ENCODE data around the gene TCTN1.
"Not testable (repeated sequence)": the region's sequence is repeated elsewhere in the genome, so short reads cannot be mapped to it uniquely, and the experiment has no call there.

Gene TCTN1

DNA sequence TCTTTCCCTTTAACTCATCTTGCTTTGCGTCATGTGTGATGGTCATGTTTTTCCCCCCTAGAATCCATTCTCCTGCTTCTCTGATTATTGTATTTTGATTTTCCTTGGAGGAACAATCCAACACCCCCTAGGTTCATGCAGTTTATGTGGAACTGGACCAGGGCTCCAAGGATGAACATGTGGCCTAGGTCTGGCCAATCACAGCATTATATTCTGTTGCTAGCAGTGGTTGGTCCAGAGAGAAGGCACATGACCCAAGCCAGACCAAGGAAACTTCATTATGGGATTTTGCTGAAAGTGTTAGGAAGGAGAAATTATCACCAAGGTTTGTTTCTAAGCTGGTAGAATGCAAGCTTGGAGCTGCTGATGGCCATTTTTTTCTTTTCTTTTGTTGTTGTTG, 23.9 kb upstream of the TCTN1 start:
- H3K27ac Mint-ChIP-seq, result peak overlapping the region in 1 of 3 experiments; percentile 36
- TF ChIP-seq, protein P1, sequence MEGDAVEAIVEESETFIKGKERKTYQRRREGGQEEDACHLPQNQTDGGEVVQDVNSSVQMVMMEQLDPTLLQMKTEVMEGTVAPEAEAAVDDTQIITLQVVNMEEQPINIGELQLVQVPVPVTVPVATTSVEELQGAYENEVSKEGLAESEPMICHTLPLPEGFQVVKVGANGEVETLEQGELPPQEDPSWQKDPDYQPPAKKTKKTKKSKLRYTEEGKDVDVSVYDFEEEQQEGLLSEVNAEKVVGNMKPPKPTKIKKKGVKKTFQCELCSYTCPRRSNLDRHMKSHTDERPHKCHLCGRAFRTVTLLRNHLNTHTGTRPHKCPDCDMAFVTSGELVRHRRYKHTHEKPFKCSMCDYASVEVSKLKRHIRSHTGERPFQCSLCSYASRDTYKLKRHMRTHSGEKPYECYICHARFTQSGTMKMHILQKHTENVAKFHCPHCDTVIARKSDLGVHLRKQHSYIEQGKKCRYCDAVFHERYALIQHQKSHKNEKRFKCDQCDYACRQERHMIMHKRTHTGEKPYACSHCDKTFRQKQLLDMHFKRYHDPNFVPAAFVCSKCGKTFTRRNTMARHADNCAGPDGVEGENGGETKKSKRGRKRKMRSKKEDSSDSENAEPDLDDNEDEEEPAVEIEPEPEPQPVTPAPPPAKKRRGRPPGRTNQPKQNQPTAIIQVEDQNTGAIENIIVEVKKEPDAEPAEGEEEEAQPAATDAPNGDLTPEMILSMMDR (IDR thresholded peaks at IDR 0.05; ENCODE audit: unreplicated experiment in 3 of 3), result no peak
- H3K4me1 Mint-ChIP-seq, result peaks cover 18% of the 10 kb centered on the region
- no peaks in the 10 kb centered on the region for H3K36me3 Mint-ChIP-seq (ENCODE audit: low read depth)
- peaks cover 7% of the 10 kb centered on the region for H3K27me3 Mint-ChIP-seq (ENCODE audit: low read depth)
- H3K9me3 Mint-ChIP-seq, result no peaks in the 10 kb centered on the region
- H3K4me3 Mint-ChIP-seq, result no peak overlapping the region

DNA sequence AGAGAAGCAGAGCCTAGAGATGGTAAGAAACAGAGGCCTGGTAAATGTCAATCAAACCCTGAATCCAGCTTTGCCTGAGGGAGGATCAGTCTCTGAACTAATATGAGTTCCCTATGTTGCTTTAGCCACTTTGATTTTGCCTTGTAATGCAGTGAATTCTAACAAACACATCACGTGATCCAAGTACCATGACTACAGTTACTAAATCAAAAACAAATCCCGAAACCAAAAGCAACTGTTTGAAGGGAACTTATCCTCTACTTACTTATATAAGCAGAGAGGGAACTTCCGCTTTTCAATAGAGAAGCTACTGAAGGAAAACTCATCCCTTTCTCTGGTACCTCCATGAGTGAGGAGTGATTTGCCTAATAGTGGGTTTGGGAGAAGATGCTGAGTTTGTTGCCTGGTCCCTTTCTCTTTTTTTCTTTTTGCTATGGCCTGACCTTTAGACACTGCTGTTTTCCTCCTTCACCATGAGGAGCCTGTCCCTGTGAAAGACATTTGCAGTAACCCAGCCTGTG, 23.1 kb upstream of the TCTN1 start:
- Mint-ChIP-seq H3K27me3 (ENCODE audit: low read depth) (peaks cover 7% of the 10 kb centered on the region), H3K4me3 (no peak overlapping the region), H3K27ac (peak overlapping the region in 2 of 3 experiments; percentile 30 to 91), H3K36me3 (ENCODE audit: low read depth) (no peaks in the 10 kb centered on the region), H3K9me3 (no peaks in the 10 kb centered on the region), H3K4me1 (peaks cover 12% of the 10 kb centered on the region)
- TF ChIP-seq, protein P1 (IDR thresholded peaks at IDR 0.05; ENCODE audit: unreplicated experiment in 3 of 3), result no peak

DNA sequence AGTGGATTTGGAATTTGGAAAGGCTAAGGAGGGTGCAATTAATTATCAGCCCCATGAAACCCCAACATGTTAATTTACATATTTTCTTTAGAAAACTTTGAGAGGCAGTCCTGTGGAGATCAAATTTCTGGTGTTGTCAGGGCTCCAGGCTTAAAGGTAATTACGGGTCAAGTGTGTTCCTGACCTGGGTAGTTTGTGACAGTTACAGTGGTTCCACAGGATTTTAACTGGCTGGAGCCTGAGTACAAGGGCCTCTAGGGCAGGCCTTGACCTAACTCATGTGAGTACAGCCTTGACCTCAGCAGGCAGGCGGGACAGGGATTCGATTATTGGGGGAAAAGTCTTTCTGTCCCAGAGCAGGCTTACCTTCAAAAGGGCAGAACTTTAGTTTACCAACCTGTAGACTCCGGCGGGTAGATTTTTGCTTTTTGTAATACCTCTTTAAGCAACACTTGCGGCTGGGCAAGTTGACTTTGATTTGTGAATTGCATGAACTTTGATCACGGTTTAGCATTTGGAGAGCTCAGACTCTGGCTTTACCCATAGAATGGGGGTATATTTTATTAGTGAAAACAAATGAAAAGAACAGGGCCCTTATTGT, 22.4 kb upstream of the TCTN1 start:
- H3K4me3 Mint-ChIP-seq, result peak overlapping the region in 1 of 3 experiments; percentile 18
- H3K9me3 Mint-ChIP-seq, result no peaks in the 10 kb centered on the region
- peaks cover 7% of the 10 kb centered on the region for H3K27me3 Mint-ChIP-seq (ENCODE audit: low read depth)
- TF ChIP-seq, protein P1 (IDR thresholded peaks at IDR 0.05; ENCODE audit: unreplicated experiment in 3 of 3), result no peak
- H3K36me3 Mint-ChIP-seq (ENCODE audit: low read depth), result no peaks in the 10 kb centered on the region
- H3K27ac Mint-ChIP-seq, result peak overlapping the region; percentile 19 to 91 (median 30)
- peaks cover 12% of the 10 kb centered on the region for H3K4me1 Mint-ChIP-seq

DNA sequence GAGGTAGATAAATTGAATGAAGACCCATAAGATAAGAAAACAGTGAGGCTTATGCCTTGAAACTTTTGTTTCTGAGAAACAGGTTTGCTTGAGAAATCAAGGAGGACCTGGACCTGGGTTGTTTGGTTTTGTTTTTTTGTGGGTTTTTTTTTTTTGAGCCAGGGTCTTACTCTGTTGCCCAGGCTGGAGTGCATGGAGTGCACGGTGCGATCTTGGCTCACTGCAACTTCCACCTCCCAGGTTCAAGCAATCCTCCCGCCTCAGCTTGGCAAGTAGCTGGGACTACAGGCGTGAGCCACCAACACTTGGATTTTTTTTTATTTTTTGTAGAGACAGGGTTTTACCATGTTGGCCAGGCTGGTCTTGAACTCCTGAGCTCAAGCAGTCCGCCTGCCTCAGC, 21.9 kb upstream of the TCTN1 start:
- no peaks in the 10 kb centered on the region for H3K9me3 Mint-ChIP-seq
- peaks cover 12% of the 10 kb centered on the region for H3K4me1 Mint-ChIP-seq
- H3K27ac Mint-ChIP-seq, result peak overlapping the region in 2 of 3 experiments; percentile 19 to 91
- no peaks in the 10 kb centered on the region for H3K36me3 Mint-ChIP-seq (ENCODE audit: low read depth)
- TF ChIP-seq, protein P1 (IDR thresholded peaks at IDR 0.05; ENCODE audit: unreplicated experiment in 3 of 3), result no peak
- H3K4me3 Mint-ChIP-seq, result no peak overlapping the region
- H3K27me3 Mint-ChIP-seq (ENCODE audit: low read depth), result peaks cover 7% of the 10 kb centered on the region

DNA sequence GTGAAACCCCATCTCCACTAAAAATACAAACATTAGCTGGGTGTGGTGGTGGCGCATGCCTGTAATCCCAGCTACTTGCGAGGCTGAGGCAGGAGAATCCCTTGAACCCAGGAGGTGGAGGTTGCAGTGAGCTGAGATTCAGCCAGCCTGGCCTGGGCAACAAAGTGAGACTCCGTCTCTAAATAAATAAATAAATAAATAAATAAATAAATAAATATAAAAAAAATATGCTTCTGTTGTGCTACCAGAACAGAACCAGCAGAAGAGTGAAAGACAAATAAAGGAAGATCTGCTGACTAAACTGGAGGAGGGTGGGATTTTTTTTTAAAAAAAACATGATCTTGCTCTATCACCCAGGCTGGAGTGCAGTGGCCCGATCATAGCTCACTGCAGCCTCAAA, 21.0 kb upstream of the TCTN1 start:
- not testable (repeated sequence) for H3K36me3 Mint-ChIP-seq (ENCODE audit: low read depth); H3K27ac Mint-ChIP-seq; H3K4me3 Mint-ChIP-seq; H3K27me3 Mint-ChIP-seq (ENCODE audit: low read depth); H3K9me3 Mint-ChIP-seq
- peaks cover 12% of the 10 kb centered on the region for H3K4me1 Mint-ChIP-seq

DNA sequence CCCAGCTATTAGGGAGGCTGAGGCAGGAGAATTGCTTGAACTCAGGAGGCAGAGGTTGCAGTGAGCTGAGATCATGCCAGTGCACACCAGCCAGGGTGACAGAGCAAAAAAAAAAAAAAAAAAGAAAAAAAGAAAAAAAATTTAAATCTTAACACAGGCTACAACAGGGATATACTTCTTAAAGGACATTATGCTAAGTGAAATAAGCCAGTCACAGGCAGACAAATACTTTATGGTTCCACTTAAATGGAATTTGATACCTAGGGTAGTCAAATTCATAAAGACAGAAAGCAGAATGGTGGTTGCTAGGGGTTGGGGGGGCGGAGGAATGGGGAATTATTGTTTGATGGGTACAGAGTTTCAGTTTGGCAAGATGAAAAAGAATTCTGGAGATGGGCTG, 16.0 kb upstream of the TCTN1 start:
- Mint-ChIP-seq H3K27me3 (ENCODE audit: low read depth) (peaks cover 4% of the 10 kb centered on the region), H3K9me3 (no peaks in the 10 kb centered on the region), H3K36me3 (ENCODE audit: low read depth) (no peaks in the 10 kb centered on the region), H3K4me3 (no peak overlapping the region), H3K4me1 (no peaks in the 10 kb centered on the region), H3K27ac (no peak overlapping the region)
- TF ChIP-seq, protein P1 (IDR thresholded peaks at IDR 0.05; ENCODE audit: unreplicated experiment in 3 of 3), result no peak
